Hypothalamus (tissue), 51 donors: ENCODE results near the gene EME2.
A peak's percentile ranks its signal among the peaks of the same experiment; 100 is the strongest.

ENCODE experiments used
- DNase-seq, 51 donors: peaks; one replicate each; lab custom pipeline; 2025; lab: John Stamatoyannopoulos, UW

The EME2 gene

DNA sequence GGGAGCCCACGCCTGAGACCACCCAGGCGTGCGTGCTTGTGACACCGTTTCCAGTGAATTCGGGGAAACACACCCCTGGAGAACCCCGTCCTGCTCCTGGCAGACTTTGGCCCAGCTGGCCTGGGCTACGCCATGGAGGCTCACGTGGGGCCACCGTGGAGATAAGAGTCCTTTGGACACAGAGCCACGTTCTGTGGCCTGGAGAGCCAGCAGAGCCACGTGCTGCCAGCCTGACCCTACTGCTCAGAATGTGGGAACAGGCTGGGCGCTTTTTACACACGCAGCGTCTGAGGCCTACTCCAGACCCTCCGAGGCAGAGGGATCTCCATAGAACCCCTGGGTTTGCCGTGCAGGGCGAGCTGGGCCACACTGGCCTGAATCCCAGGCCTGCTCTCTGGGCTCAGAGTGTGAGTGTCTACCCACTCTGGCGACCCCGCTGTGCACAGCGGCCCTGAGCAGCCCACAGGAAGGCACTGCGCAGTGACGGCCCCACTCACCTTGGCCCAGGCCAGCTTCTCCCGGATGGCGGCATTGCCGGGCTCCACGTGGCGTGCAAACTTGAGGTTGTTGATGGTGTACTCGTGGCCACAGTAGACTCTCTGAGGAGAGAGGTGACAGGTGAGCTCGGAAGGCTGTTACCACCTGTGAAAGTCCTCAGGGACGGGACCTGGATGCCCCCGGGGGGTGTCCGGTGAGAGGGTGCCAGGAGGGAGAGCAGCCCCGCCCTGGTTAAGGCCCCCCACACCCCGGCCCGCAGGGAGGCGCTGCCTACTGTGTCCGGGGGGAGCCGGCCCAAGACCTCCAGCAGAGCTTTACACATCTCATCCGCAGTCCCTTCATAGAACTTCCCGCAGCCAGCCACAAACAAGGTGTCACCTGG lies 44.0 kb downstream of the EME2 start:
- DNase-seq = no peak

DNA sequence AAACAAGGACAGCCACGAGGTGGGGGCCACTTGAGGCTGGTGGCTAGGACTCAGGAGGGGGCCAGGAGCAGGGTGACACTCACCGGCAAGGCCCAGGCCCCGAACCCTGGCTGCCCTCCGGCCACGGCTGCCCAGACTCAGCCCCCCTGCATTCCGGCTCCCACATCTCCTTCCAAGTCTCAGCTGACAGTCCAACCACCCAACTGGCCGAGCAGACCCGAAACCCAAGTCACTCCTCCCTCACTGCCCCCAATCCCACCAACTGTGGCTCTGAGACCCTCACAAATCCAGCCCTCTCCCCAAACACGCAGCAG lies 44.6 kb downstream of the EME2 start:
- DNase-seq = no peak

DNA sequence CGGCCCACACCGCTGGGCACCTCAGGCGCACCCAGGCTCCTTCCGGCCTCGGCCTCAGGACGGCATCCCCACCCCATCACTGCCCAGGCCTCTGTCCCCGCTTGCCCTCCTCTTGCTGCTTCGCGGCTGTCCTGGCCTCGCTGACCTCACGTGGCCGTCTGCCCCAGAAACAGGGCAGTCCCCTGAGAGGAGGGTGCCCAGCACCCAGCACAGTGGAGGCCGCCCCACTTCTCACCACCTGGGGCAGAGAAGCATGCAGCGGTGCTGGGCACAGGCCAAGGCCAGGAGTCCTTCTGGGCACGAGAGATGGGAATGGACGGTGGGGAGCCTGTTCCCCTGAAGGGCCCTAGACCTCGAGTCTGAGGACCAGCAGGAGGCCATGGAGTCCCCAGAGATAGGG lies 45.1 kb downstream of the EME2 start:
- DNase-seq = no peak

DNA sequence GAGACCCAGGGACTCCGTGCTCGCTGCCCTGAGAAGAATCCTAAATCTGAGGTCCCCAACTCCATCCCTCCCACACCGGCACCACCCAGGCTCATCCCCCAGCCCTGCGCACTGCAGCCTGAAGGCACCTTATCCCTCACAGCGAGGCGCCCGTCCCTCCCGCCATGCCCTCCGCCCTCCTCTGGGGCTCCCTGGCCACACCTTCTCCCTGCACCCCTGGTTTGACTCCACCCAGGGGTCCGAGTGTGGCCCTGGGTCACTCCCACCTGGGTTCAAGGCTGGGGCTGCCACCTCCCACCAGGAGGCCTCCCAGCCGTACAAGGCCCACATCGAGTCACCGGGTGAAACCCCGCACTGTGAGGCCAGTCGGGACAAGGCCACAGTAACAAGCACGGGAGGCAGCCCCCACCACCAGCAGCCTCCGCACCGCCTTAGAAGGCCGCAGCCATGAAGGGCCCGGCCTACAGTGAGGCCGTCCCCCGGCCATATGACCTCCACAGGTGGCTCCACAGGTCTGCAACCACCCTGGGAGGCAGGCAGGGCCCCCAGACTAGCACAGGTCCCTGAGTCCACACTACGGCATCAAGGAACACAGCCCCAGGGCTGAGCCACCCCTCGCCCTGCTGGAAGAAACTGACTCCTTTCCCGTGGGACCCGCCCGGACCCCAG lies 45.7 kb downstream of the EME2 start:
- DNase-seq = no peak

GRCh38 chr16:1818873-1819525 lies 46.4 kb downstream of the EME2 start:
- no peak for DNase-seq

DNA sequence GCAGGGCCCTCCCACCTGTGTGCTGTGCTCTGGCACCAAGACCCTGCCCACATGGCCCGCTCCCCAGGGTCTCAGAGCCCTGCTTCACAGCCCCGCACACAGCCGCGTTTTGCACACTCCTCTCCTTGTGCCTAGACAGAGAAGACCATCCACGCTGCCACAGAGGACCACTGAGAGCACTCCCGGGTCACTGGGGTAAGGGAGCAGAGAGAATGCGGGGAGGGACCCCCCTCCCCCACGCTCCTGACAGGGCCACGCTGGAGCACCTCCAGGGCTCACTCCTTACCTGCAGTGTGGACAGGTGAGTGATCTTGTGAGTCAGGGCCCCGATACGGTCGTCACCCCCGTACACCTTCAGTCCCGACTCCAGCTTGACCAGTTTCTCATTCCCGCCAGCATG lies 47.0 kb downstream of the EME2 start:
- no peak for DNase-seq

- no peak for DNase-seq
Measured at GRCh38 chr16:1820096-1820945, 47.7 kb downstream of the EME2 start.

DNA sequence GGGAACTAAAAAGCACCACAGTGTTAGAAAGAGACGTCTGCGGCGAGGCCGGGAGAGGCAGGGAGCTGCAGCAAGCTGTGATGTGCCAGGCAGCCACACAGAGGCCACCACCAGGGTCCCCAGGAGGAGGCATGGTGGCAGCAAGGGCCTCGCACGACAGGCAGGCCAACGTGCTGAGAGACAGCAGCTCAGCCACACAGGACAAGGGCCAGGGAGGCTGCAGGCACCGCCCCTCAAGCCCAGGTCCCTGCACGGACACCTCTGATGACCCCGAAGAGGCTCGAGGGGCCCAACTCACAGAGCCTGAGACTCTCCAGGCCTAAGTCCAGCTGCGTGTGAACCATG lies 48.3 kb downstream of the EME2 start:
- no peak for DNase-seq

DNA sequence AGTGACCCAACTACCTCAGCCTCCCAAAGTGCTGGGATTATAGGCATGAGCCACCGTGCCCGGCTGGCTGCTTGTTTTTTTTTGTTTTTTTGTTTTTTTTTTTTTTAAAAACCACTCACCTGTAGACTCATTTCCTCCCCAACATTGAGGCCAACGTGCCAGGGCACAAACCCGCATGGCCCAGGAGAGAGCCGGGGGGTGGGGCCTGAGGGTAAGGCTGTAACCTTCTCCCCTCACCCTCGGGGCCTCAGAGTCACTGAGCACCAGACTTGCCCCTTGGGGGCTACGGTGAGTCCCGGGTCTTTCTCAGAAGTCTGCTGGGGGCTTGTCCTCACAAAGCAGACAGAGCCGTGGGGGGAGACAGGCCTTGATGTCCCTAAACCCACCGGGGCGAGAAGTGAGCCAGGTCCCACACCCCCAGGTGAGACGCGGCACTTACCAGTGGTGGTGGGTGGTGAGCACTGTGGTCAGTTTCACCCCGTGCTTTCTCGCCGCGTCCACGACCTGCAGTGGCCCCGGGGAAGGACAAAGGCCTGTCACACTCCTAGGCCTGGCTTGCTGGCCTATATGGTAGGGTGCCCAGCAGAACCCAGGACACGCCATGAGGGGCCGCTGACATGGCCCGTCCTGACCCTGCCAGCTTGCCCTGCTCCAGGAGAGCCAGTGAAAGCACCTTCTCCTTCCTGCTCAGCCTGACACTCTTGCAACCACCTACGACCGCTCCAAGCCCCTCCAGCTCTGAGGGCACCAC lies 49.4 kb downstream of the EME2 start:
- no peak for DNase-seq

DNA sequence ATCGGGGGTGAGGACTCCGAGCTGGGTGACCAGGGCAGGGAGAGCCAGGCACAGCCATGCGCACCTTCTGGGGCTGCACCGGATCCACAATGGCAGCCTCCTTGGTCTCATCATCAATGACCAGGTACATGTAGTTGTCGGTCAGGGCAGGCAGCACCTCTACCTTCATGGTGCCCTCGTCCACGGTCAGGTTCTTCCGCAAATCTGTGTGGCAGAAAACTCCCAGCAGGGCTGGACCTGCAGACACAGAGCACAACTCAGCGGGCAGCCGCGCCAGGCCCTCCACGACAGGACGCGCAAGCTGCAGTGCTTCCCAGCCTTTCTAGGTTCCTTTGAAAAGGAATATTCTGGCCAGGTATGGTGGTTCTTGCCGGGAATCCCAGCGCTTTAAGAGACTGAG lies 50.2 kb downstream of the EME2 start:
- DNase-seq = no peak

DNA sequence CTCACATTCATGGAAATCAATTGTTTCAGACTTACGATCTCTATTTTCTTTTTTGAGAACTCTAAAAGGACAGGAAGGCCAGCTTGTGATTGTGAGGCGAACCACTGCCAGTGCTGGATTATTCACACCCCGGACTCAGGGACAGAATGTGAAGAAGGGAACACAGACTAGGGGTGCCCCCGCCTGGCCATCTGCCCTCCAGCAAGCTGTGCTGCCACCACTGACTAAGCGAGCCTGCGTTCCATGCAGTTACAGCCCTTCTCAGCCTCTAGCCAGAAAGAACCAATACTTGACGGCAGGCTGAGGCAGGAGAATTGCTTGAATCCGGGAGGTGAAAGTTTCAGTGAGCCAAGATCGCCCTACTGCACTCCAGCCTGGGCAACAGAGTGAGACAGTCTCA lies 51.2 kb downstream of the EME2 start:
- peak in 17 of 51 donors; percentile 1 to 49 (median 17) for DNase-seq

GRCh38 chr16:1825381-1825863 lies 52.8 kb downstream of the EME2 start:
- no peak for DNase-seq
